Naive thymus-derived CD4-positive, alpha-beta T cell (primary cell): Measurements from ENCODE around the gene PRPS2. TPM values are rescaled to one million over a fixed set of nuclear protein-coding genes. Genes with fewer than 3 reads are reported as not detected.

Experiments used
- ATAC-seq: fragments of 150-1000 bp; cut with Tn5 transposase; 2 replicates; pipeline ENCODE4 v1.10.0; 2021; ENCODE audit warnings: mild to moderate bottlenecking, moderate library complexity
- CTCF ChIA-PET: fragments of 350-600 bp; sonication (Branson Sonifier 250); formaldehyde crosslinking; loops from one replicate; lab custom pipeline; 2021; ENCODE audit warnings: antibody characterized with exemption; lab: Charles Lee
- POLR2A ChIA-PET: fragments of 350-600 bp; sonication (Branson Sonifier 250); formaldehyde crosslinking; loops from one replicate; lab custom pipeline; 2021; ENCODE audit warnings: antibody characterized with exemption, inconsistent platforms; lab: Charles Lee
- DNase-seq, 9 donors: peaks; one replicate each; pipeline versions ENCODE4 v3.0.0 to v3.0.0-alpha.2; 2020 to 2022; ENCODE audit warnings: mixed read lengths in 1 of 9
- H3K27ac ChIP-seq: one replicate; pipeline ENCODE4 v1.7.0; 2013; ENCODE audit warnings: mild to moderate bottlenecking, low read depth, low read length, moderate library complexity
- H3K27me3 ChIP-seq, 2 donors: one replicate each; pipeline ENCODE4 v1.7.0; 2013; ENCODE audit warnings: low read length in 2 of 2, mild to moderate bottlenecking in 2 of 2, moderate library complexity in 2 of 2; ENCODE audit not compliant: control insufficient read depth in 2 of 2, insufficient read depth in 2 of 2
- H3K36me3 ChIP-seq, 3 experiments: 1 replicate in 2 of 3; 2 replicates in 1 of 3; pipeline ENCODE4 v1.7.0; 2013; ENCODE audit warnings: low read length in 3 of 3, mild to moderate bottlenecking in 3 of 3, moderate library complexity in 1 of 3; ENCODE audit not compliant: insufficient read depth in 3 of 3, control insufficient read depth in 2 of 3
- H3K4me1 ChIP-seq, 2 donors: one replicate each; pipeline ENCODE4 v1.7.0; 2013; ENCODE audit warnings: low read length in 2 of 2, mild to moderate bottlenecking in 2 of 2, moderate library complexity in 1 of 2; ENCODE audit not compliant: control insufficient read depth in 2 of 2, insufficient read depth in 2 of 2
- H3K4me3 ChIP-seq: 2 replicates; pipeline ENCODE4 v1.7.0; 2013; ENCODE audit warnings: mild to moderate bottlenecking, low read length
- H3K9me3 ChIP-seq, 3 experiments: 1 replicate in 2 of 3; 2 replicates in 1 of 3; pipeline ENCODE4 v1.7.0; 2013; ENCODE audit warnings: low read length in 3 of 3; ENCODE audit not compliant: control insufficient read depth in 2 of 3
- H3K27ac Mint-ChIP-seq, 9 donors: one replicate each; pipeline ENCODE4 v1.8.0; 2020 to 2022; ENCODE audit warnings: mixed read lengths in 9 of 9, mild to moderate bottlenecking in 8 of 9, moderate library complexity in 5 of 9, inconsistent platforms in 2 of 9
- H3K27me3 Mint-ChIP-seq, 5 donors: one replicate each; pipeline ENCODE4 v1.8.0; 2021 to 2022; ENCODE audit warnings: mixed read lengths in 5 of 5, mild to moderate bottlenecking in 1 of 5
- H3K36me3 Mint-ChIP-seq, 5 donors: one replicate each; pipeline ENCODE4 v1.8.0; 2020 to 2022; ENCODE audit warnings: mixed read lengths in 5 of 5, mild to moderate bottlenecking in 3 of 5, inconsistent platforms in 1 of 5
- H3K4me1 Mint-ChIP-seq, 7 donors: one replicate each; pipeline ENCODE4 v1.8.0; 2020 to 2022; ENCODE audit warnings: mixed read lengths in 7 of 7, mild to moderate bottlenecking in 3 of 7, inconsistent platforms in 1 of 7
- H3K4me3 Mint-ChIP-seq, 10 donors: one replicate each; pipeline ENCODE4 v1.8.0; 2020 to 2022; ENCODE audit warnings: mild to moderate bottlenecking in 10 of 10, mixed read lengths in 10 of 10, moderate library complexity in 6 of 10, inconsistent platforms in 2 of 10
- H3K9me3 Mint-ChIP-seq, 11 donors: one replicate each; pipeline ENCODE4 v1.8.0; 2020 to 2022; ENCODE audit warnings: mixed read lengths in 11 of 11, mild to moderate bottlenecking in 4 of 11, inconsistent platforms in 1 of 11, moderate library complexity in 1 of 11
- intact Hi-C, 2 donors: fragments of 100-400 bp; cut with micrococcal nuclease; formaldehyde crosslinking; loops; one replicate each; pipeline ENCODE4 v1.15.1; 2023
- polyA plus RNA-seq, 2 donors: library from polyadenylated mRNA; unstranded; fragments of 300-500 nt; fragmentation: Illumina TruSeq; gene quantifications; one replicate each; pipeline ENCODE4 v1.2.3, GENCODE V29; 2021
- total RNA-seq, 6 experiments: library from RNA in 5 of 6; stranded (reverse) in 5 of 6; gene quantifications; 1 replicate in 5 of 6; 2 replicates in 1 of 6; pipeline ENCODE4 v1.2.3 and lab custom pipeline; 2021 to 2026

PRPS2 gene
- total RNA-seq (10 to 100 TPM; 24.7 to 95.8 (median 32.0) TPM), polyA plus RNA-seq (10 to 100 TPM; 26.0 to 34.7 TPM), total RNA-seq (lab: John Stamatoyannopoulos, UW) (24.6 reads per million, percentile 55 among the genes with 10 or more reads in this experiment)

- POLR2A ChIA-PET: interaction anchor here (0.8 to 0.9 kb wide), 3 partner anchors 181 to 944 kb away, joined by 3 to 4 read pairs (median 3); partner anchors contain the start of gene TMSB4X
- Mint-ChIP-seq H3K36me3 (peaks cover 0 to 22% (median 9%) of the 10 kb centered on the region in 5 donors), H3K27ac (peak within 1 kb of the TSS; percentile 59 to 86 (median 81)), H3K27me3 (peaks cover 0 to 16% (median 0%) of the 10 kb centered on the region in 5 donors), H3K4me3 (peak within 1 kb of the TSS; percentile 85 to 92 (median 88)), H3K9me3 (peaks cover 0 to 17% (median 0%) of the 10 kb centered on the region in 11 donors), H3K4me1 (peaks cover 8 to 44% (median 34%) of the 10 kb centered on the region in 7 donors)
- DNase-seq (peak; percentile 39 to 74 (median 69)), ATAC-seq (peak; percentile 96)
- peaks cover 0 to 7% (median 0%) of the 10 kb centered on the region in 3 experiments for H3K36me3 ChIP-seq
- intact Hi-C loops: loop anchor here (2.0 to 5.0 kb wide), 5 partner anchors 21 to 1236 kb away; partner anchors contain the start of genes TCEANC (in 2 of the 2), GEMIN8 (in 1 of the 2) and MSL3 (in 1 of the 2)
- CTCF ChIA-PET: interaction anchor here (0.9 kb wide), 2 partner anchors 22 to 110 kb away, joined by 3 read pairs; no protein-coding TSS in a partner anchor
- H3K4me1 ChIP-seq: peaks cover 0 to 6% of the 10 kb centered on the region in 2 donors
- no peaks in the 10 kb centered on the region for H3K9me3 ChIP-seq
- H3K4me3 ChIP-seq: peak within 1 kb of the TSS; percentile 74
- no peaks in the 10 kb centered on the region for H3K27me3 ChIP-seq
- H3K27ac ChIP-seq: peak within 1 kb of the TSS; percentile 73
Observed at GRCh38 chrX:12791257-12792228, at the start of gene PRPS2. TSS of gene PRPS2 (plus strand) at chrX:12791412. CDS start at chrX:12791498, 86 bp downstream.

- DNase-seq (no peak), ATAC-seq (no peak)
- Mint-ChIP-seq H3K36me3 (no peaks in the 10 kb centered on the region), H3K4me3 (no peak overlapping the region), H3K27ac (no peak overlapping the region), H3K4me1 (no peaks in the 10 kb centered on the region), H3K27me3 (peaks cover 0 to 3% (median 0%) of the 10 kb centered on the region in 5 donors), H3K9me3 (peaks cover 0 to 2% (median 0%) of the 10 kb centered on the region in 11 donors)
- Histone ChIP-seq H3K27me3 (no peaks in the 10 kb centered on the region), H3K27ac (no peak overlapping the region), H3K4me3 (no peak overlapping the region), H3K36me3 (no peaks in the 10 kb centered on the region), H3K9me3 (no peaks in the 10 kb centered on the region), H3K4me1 (no peaks in the 10 kb centered on the region)
- ChIA-PET CTCF (interaction anchor here (0.7 kb wide), 1 partner anchor 10 kb away, joined by 3 read pairs; no protein-coding TSS in a partner anchor), POLR2A (no interaction called here)
- intact Hi-C loops: no loop called here
Observed at GRCh38 chrX:12741416-12741815, 49.8 kb upstream of the PRPS2 start.

GRCh38 chrX:12747433-12747832, 43.8 kb upstream of the PRPS2 start:
- H3K36me3 Mint-ChIP-seq: no peaks in the 10 kb centered on the region
- no peaks in the 10 kb centered on the region for H3K4me1 Mint-ChIP-seq
- H3K9me3 Mint-ChIP-seq: peaks cover 0 to 11% (median 0%) of the 10 kb centered on the region in 11 donors
- Histone ChIP-seq H3K9me3 (no peaks in the 10 kb centered on the region), H3K27me3 (no peaks in the 10 kb centered on the region), H3K4me3 (no peak overlapping the region), H3K4me1 (no peaks in the 10 kb centered on the region), H3K27ac (no peak overlapping the region), H3K36me3 (no peaks in the 10 kb centered on the region)
- ChIA-PET POLR2A (no interaction called here), CTCF (no interaction called here)
- H3K4me3 Mint-ChIP-seq: no peak overlapping the region
- intact Hi-C loops: no loop called here
- no peak overlapping the region for H3K27ac Mint-ChIP-seq
- DNase-seq: no peak
- ATAC-seq: no peak
- no peaks in the 10 kb centered on the region for H3K27me3 Mint-ChIP-seq

- H3K27me3 Mint-ChIP-seq: peaks cover 0 to 4% (median 4%) of the 10 kb centered on the region in 5 donors
- POLR2A ChIA-PET: no interaction called here
Observed at GRCh38 chrX:12751887-12752286, 39.3 kb upstream of the PRPS2 start.

GRCh38 chrX:12753366-12753765, 37.8 kb upstream of the PRPS2 start:
- intact Hi-C loops: no loop called here
- DNase-seq (no peak), ATAC-seq (no peak)
- no peaks in the 10 kb centered on the region for H3K27me3 ChIP-seq
- H3K27me3 Mint-ChIP-seq: peaks cover 4 to 10% (median 4%) of the 10 kb centered on the region in 5 donors
- POLR2A ChIA-PET: no interaction called here
- no peak overlapping the region for H3K27ac Mint-ChIP-seq
- no peaks in the 10 kb centered on the region for H3K36me3 ChIP-seq
- no peak overlapping the region for H3K4me3 Mint-ChIP-seq
- H3K9me3 ChIP-seq: no peaks in the 10 kb centered on the region
- H3K4me1 Mint-ChIP-seq: no peaks in the 10 kb centered on the region
- CTCF ChIA-PET: no interaction called here
- no peak overlapping the region for H3K4me3 ChIP-seq
- H3K27ac ChIP-seq: no peak overlapping the region
- H3K4me1 ChIP-seq: no peaks in the 10 kb centered on the region
- H3K9me3 Mint-ChIP-seq: peaks cover 0 to 9% (median 0%) of the 10 kb centered on the region in 11 donors
- H3K36me3 Mint-ChIP-seq: no peaks in the 10 kb centered on the region

More at GRCh38 chrX:12751887-12752286, 39.3 kb upstream of the PRPS2 start:
- no peak overlapping the region for H3K27ac Mint-ChIP-seq
- no peaks in the 10 kb centered on the region for H3K36me3 ChIP-seq
- H3K27ac ChIP-seq: no peak overlapping the region
- CTCF ChIA-PET: interaction anchor here (0.6 kb wide), 1 partner anchor 11 kb away, joined by 3 read pairs; no protein-coding TSS in a partner anchor
- no peak overlapping the region for H3K4me3 Mint-ChIP-seq
- no peaks in the 10 kb centered on the region for H3K9me3 ChIP-seq
- no peak overlapping the region for H3K4me3 ChIP-seq
- intact Hi-C loops: no loop called here
- H3K27me3 ChIP-seq: no peaks in the 10 kb centered on the region
- H3K36me3 Mint-ChIP-seq: no peaks in the 10 kb centered on the region
- no peaks in the 10 kb centered on the region for H3K4me1 ChIP-seq
- ATAC-seq (no peak), DNase-seq (no peak)
- peaks cover 0 to 11% (median 0%) of the 10 kb centered on the region in 11 donors for H3K9me3 Mint-ChIP-seq
- no peaks in the 10 kb centered on the region for H3K4me1 Mint-ChIP-seq

- H3K4me1 Mint-ChIP-seq: no peaks in the 10 kb centered on the region
- H3K9me3 ChIP-seq: no peaks in the 10 kb centered on the region
- intact Hi-C loops: no loop called here
- ChIA-PET POLR2A (no interaction called here), CTCF (no interaction called here)
- ATAC-seq (no peak), DNase-seq (no peak)
- no peaks in the 10 kb centered on the region for H3K36me3 Mint-ChIP-seq
- no peaks in the 10 kb centered on the region for H3K36me3 ChIP-seq
- H3K9me3 Mint-ChIP-seq: peaks cover 0 to 3% (median 0%) of the 10 kb centered on the region in 11 donors
- no peak overlapping the region for H3K4me3 ChIP-seq
- H3K27me3 ChIP-seq: no peaks in the 10 kb centered on the region
- peaks cover 4 to 10% (median 4%) of the 10 kb centered on the region in 5 donors for H3K27me3 Mint-ChIP-seq
- H3K4me3 Mint-ChIP-seq: no peak overlapping the region
- no peak overlapping the region for H3K27ac ChIP-seq
- no peaks in the 10 kb centered on the region for H3K4me1 ChIP-seq
- no peak overlapping the region for H3K27ac Mint-ChIP-seq
Observed at GRCh38 chrX:12758291-12758690, 32.9 kb upstream of the PRPS2 start.
